Endothelial cell (in vitro differentiated cells): ENCODE measurements around the gene PLA2G2C. TPM values are rescaled to one million over a fixed set of nuclear protein-coding genes. Genes with fewer than 3 reads are reported as not detected.

ENCODE experiments used
- DNase-seq: peaks from one replicate; pipeline ENCODE4 v3.0.0; 2021; ENCODE audit warnings: low spot score
- H3K27ac Mint-ChIP-seq: one replicate; pipeline ENCODE4 v1.8.0; 2021; ENCODE audit warnings: mixed read lengths, inconsistent platforms; ENCODE audit not compliant: unreplicated experiment
- H3K27me3 Mint-ChIP-seq: one replicate; pipeline ENCODE4 v1.8.0; 2021; ENCODE audit warnings: mild to moderate bottlenecking, moderate library complexity, mixed read lengths, inconsistent platforms; ENCODE audit not compliant: unreplicated experiment
- H3K36me3 Mint-ChIP-seq: one replicate; pipeline ENCODE4 v1.8.0; 2021; ENCODE audit warnings: mild to moderate bottlenecking, low read depth, mixed read lengths, inconsistent platforms; ENCODE audit not compliant: unreplicated experiment
- H3K4me1 Mint-ChIP-seq: one replicate; pipeline ENCODE4 v1.8.0; 2021; ENCODE audit warnings: mild to moderate bottlenecking, mixed read lengths, inconsistent platforms; ENCODE audit not compliant: unreplicated experiment
- H3K4me3 Mint-ChIP-seq: one replicate; pipeline ENCODE4 v1.8.0; 2021; ENCODE audit warnings: mild to moderate bottlenecking, mixed read lengths, inconsistent platforms; ENCODE audit not compliant: unreplicated experiment
- H3K9me3 Mint-ChIP-seq: one replicate; pipeline ENCODE4 v1.8.0; 2021; ENCODE audit warnings: mixed read lengths, inconsistent platforms; ENCODE audit not compliant: unreplicated experiment
- total RNA-seq: library from RNA; stranded (reverse); fragmentation: NEBNext Ultra II Directional; extraction: Animal tissue kit (Norgen Biotek cat#: 25700); gene quantifications from one replicate; pipeline ENCODE4 v1.2.1, GENCODE V29; 2021; ENCODE audit not compliant: unreplicated experiment
- TF ChIP-seq, protein P1 (sequence below): fragments of 200-600 bp; sonication (generic); IDR thresholded peaks from one replicate; pipeline ENCODE4 v1.5.0; 2021; ENCODE audit warnings: antibody characterized with exemption; ENCODE audit not compliant: unreplicated experiment

Gene PLA2G2C
- total RNA-seq, 1 donor from 2014 or later: not detected

DNA sequence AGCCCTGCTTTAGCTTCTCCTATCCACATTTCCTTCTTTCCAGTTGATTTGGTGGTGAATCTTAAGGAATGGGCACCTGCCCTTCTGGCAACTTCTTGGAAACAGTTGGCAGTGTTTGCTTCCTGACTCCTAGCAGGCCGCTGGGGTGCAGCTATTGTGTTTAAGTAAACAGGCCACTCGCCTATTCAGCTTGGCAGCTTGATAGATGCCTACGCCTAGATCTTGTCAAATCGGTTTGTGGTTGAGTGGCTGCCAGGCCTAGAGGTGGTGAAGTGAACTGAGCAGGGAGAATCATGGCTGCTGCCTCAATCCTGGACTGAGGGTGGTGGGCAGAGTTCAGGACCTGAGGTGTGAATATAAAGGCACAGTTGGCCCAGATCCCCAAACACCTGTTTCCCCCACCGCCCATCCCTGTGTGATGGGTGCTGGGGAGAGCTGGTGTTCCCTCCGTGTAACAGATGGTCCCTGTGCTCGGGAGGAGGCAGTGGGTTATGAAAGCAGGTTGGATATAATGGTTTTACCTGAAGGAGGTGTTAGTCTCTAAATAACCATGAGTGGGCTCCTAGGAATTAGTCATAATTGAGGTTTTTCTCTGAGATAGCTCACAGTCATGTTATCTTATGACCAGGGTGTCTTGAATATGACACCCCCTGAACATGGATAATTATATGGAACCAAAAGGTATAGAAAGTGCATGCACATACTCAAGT, 940 bp upstream of the PLA2G2C start:
- Mint-ChIP-seq H3K4me1 (peaks cover 25% of the 10 kb centered on the region), H3K27ac (no peak overlapping the region), H3K9me3 (no peaks in the 10 kb centered on the region), H3K4me3 (no peak overlapping the region), H3K36me3 (no peaks in the 10 kb centered on the region), H3K27me3 (peaks cover 12% of the 10 kb centered on the region)
- DNase-seq: no peak
- TF ChIP-seq, protein P1, sequence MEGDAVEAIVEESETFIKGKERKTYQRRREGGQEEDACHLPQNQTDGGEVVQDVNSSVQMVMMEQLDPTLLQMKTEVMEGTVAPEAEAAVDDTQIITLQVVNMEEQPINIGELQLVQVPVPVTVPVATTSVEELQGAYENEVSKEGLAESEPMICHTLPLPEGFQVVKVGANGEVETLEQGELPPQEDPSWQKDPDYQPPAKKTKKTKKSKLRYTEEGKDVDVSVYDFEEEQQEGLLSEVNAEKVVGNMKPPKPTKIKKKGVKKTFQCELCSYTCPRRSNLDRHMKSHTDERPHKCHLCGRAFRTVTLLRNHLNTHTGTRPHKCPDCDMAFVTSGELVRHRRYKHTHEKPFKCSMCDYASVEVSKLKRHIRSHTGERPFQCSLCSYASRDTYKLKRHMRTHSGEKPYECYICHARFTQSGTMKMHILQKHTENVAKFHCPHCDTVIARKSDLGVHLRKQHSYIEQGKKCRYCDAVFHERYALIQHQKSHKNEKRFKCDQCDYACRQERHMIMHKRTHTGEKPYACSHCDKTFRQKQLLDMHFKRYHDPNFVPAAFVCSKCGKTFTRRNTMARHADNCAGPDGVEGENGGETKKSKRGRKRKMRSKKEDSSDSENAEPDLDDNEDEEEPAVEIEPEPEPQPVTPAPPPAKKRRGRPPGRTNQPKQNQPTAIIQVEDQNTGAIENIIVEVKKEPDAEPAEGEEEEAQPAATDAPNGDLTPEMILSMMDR: no peak

DNA sequence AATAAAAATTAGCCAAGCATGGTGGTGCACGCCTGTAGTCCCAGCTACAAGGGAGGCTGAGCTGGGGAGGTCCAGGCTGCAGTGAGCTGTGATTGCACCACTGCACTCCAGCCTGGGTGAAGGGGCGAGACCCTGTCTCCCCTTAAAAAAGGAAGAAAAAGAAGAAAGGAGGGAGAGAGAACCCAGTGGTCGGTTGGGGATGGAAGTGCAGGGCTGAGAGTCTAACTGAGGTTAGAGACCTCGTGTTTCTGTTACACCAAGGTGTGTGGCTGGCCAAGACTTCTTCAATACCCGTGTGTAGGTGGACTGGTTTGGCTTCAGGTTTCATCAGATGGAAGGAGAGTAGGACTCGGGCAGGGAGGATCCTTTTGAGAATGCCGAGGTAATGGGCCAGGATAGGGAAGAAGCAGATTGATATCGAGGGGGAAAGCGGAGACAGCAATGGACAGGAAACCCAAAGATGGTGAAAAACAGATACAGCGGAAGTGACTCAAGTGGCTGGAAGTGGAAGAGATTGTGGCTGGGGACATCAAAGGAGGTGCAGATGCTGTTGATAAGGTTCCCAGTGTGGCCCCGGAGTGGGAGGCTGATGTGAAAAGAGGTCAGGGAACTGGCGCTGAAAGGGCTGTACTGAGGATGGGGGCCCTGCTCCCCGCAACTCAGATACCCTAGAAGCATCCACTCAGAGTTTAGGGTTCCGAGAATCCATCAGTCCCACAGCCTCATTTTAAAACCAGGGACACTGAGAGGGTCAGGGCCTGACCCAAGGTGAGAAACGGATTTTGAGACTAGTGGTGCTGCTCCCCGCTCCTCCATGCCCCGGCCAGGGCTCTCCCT, 1.1 kb downstream of the PLA2G2C start:
- H3K4me1 Mint-ChIP-seq: peaks cover 22% of the 10 kb centered on the region
- peaks cover 12% of the 10 kb centered on the region for H3K27me3 Mint-ChIP-seq
- no peak for DNase-seq
- peak overlapping the region; percentile 14 for H3K4me3 Mint-ChIP-seq
- H3K36me3 Mint-ChIP-seq: no peaks in the 10 kb centered on the region
- TF ChIP-seq, protein P1: no peak
- H3K27ac Mint-ChIP-seq: peak overlapping the region; percentile 71
- no peaks in the 10 kb centered on the region for H3K9me3 Mint-ChIP-seq

DNA sequence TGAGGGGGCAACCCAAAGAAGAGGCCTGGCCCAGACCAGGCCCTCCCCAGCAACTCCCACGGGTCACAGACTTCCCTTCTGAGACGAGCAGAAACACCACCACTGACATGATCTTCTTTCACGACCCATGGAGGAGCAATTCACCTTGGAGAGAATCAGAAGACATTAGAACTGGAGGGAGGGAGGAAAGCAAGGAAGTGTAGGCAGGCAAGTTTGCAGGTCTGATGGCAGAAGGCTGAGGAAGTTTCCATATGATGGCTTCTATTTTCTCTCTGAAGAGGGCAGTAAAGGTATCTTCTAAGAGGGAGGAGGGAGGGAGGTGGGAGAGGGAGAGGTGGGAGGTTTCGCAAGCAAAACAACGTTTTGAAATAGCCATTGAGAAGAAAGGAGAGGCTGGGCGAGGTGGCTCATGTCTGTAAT, 1.8 kb downstream of the PLA2G2C start:
- no peaks in the 10 kb centered on the region for H3K36me3 Mint-ChIP-seq
- peaks cover 22% of the 10 kb centered on the region for H3K4me1 Mint-ChIP-seq
- no peak for DNase-seq
- H3K27me3 Mint-ChIP-seq: peaks cover 14% of the 10 kb centered on the region
- no peaks in the 10 kb centered on the region for H3K9me3 Mint-ChIP-seq
- H3K27ac Mint-ChIP-seq: no peak overlapping the region
- H3K4me3 Mint-ChIP-seq: no peak overlapping the region
- TF ChIP-seq, protein P1: no peak

DNA sequence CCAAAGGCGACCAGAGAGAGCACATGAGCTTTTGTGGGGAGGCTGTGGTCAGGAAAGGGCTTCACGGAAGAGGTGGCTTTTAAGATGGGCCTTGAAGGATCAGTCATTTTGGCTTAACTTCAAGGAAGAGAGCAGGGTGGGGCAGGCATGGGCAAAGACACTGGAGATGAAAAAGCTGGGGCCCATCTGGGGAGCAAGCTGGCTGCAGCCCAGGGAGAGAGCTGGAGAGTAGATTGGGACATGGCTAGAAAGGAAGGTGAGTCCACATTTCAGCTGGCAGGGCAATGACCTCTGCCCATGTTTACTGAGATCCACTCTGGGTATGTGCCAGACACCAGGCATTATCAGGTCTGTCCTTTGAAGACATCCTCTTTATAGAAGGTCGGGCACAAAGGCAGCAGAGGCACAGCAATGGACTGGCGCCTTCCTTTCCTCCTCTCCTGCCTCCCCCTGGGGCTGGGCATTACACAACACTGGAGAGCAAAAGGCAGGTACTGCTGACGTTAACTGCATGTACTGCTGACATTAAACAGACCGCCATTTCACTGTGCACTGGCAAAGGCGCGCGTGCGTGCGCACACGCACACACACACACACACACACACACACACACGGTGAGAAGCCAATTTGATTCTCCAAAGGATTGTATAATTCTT, 2.6 kb downstream of the PLA2G2C start:
- H3K27ac Mint-ChIP-seq: peak overlapping the region; percentile 34

More for the DNA sequence above, 2.6 kb downstream of the PLA2G2C start:
- TF ChIP-seq, protein P1: no peak
- Mint-ChIP-seq H3K9me3 (no peaks in the 10 kb centered on the region), H3K36me3 (no peaks in the 10 kb centered on the region), H3K4me1 (peaks cover 22% of the 10 kb centered on the region), H3K4me3 (no peak overlapping the region), H3K27me3 (peaks cover 14% of the 10 kb centered on the region)
- no peak for DNase-seq
